ENCODE results near the gene SLC16A13.

Gene SLC16A13

GRCh38 chr17:7067198-7067597, 31.4 kb downstream of the SLC16A13 start:
- DNase-seq (ENCODE audit: extremely low spot score) = no peak
- CTCF ChIA-PET = no interaction called here
- no peak for TF ChIP-seq SUZ12 (IDR thresholded peaks at IDR 0.05)
- TF ChIP-seq, protein P1, sequence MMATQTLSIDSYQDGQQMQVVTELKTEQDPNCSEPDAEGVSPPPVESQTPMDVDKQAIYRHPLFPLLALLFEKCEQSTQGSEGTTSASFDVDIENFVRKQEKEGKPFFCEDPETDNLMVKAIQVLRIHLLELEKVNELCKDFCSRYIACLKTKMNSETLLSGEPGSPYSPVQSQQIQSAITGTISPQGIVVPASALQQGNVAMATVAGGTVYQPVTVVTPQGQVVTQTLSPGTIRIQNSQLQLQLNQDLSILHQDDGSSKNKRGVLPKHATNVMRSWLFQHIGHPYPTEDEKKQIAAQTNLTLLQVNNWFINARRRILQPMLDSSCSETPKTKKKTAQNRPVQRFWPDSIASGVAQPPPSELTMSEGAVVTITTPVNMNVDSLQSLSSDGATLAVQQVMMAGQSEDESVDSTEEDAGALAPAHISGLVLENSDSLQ (IDR thresholded peaks at IDR 0.05) = no peak
- no peak for TF ChIP-seq CTBP1 (IDR thresholded peaks at IDR 0.05; ENCODE audit: borderline replicate concordance)
- TF ChIP-seq ELF4 (IDR thresholded peaks at IDR 0.05) = no peak
- no peak for TF ChIP-seq SP1 (IDR thresholded peaks at IDR 0.05)
- no peak for TF ChIP-seq FOXK2 (IDR thresholded peaks at IDR 0.05)
- TF ChIP-seq HDGF (IDR thresholded peaks at IDR 0.05; ENCODE audit: borderline replicate concordance) = no peak
- no peak for TF ChIP-seq ARNT (IDR thresholded peaks at IDR 0.05)
- no peak for TF ChIP-seq BHLHE40 (IDR thresholded peaks at IDR 0.05; ENCODE audit: borderline replicate concordance)
- TF ChIP-seq TARDBP (IDR thresholded peaks at IDR 0.05) = no peak
- no peak for TF ChIP-seq L3MBTL2 (conservative IDR thresholded peaks at IDR 0.05)
- no peak for TF ChIP-seq NFRKB (IDR thresholded peaks at IDR 0.05)
- no peak for TF ChIP-seq FOXM1 (IDR thresholded peaks at IDR 0.05; ENCODE audit: borderline replicate concordance)
- TF ChIP-seq LEF1 (IDR thresholded peaks at IDR 0.05; ENCODE audit: borderline replicate concordance) = no peak
- POLR2A ChIA-PET = no interaction called here

- ChIA-PET CTCF (no interaction called here), POLR2A (no interaction called here)
- DNase-seq (ENCODE audit: extremely low spot score) = no peak
- TF ChIP-seq FOXA1 (IDR thresholded peaks at IDR 0.05) = no peak
- TF ChIP-seq ZNF384 (IDR thresholded peaks at IDR 0.05) = no peak
- no peak for TF ChIP-seq LEF1 (IDR thresholded peaks at IDR 0.05; ENCODE audit: borderline replicate concordance)
- no peak for TF ChIP-seq ARNT (IDR thresholded peaks at IDR 0.05)
- TF ChIP-seq L3MBTL2 (conservative IDR thresholded peaks at IDR 0.05) = no peak
- no peak for TF ChIP-seq SP1 (IDR thresholded peaks at IDR 0.05)
- TF ChIP-seq BHLHE40 (IDR thresholded peaks at IDR 0.05; ENCODE audit: borderline replicate concordance) = no peak
- no peak for TF ChIP-seq ELF4 (IDR thresholded peaks at IDR 0.05)
- TF ChIP-seq, protein P1 (IDR thresholded peaks at IDR 0.05) = no peak
- no peak for TF ChIP-seq CTBP1 (IDR thresholded peaks at IDR 0.05; ENCODE audit: borderline replicate concordance)
- TF ChIP-seq FOXK2 (IDR thresholded peaks at IDR 0.05) = no peak
- no peak for TF ChIP-seq HDGF (IDR thresholded peaks at IDR 0.05; ENCODE audit: borderline replicate concordance)
- no peak for TF ChIP-seq TARDBP (IDR thresholded peaks at IDR 0.05)
- no peak for TF ChIP-seq NFRKB (IDR thresholded peaks at IDR 0.05)
- no peak for TF ChIP-seq SUZ12 (IDR thresholded peaks at IDR 0.05)
- TF ChIP-seq FOXM1 (IDR thresholded peaks at IDR 0.05; ENCODE audit: borderline replicate concordance) = no peak
Observed at GRCh38 chr17:7068268-7068667, 32.5 kb downstream of the SLC16A13 start.

- no peak for TF ChIP-seq ARNT (IDR thresholded peaks at IDR 0.05)
- TF ChIP-seq L3MBTL2 (conservative IDR thresholded peaks at IDR 0.05) = no peak
- no peak for TF ChIP-seq SUZ12 (IDR thresholded peaks at IDR 0.05)
- no peak for TF ChIP-seq NFRKB (IDR thresholded peaks at IDR 0.05)
- TF ChIP-seq TARDBP (IDR thresholded peaks at IDR 0.05) = no peak
- no peak for TF ChIP-seq LEF1 (IDR thresholded peaks at IDR 0.05; ENCODE audit: borderline replicate concordance)
- no peak for TF ChIP-seq FOXK2 (IDR thresholded peaks at IDR 0.05)
- no peak for TF ChIP-seq BHLHE40 (IDR thresholded peaks at IDR 0.05; ENCODE audit: borderline replicate concordance)
- no peak for TF ChIP-seq ELF4 (IDR thresholded peaks at IDR 0.05)
- TF ChIP-seq, protein P1 (IDR thresholded peaks at IDR 0.05) = no peak
- no peak for TF ChIP-seq HDGF (IDR thresholded peaks at IDR 0.05; ENCODE audit: borderline replicate concordance)
- TF ChIP-seq CTBP1 (IDR thresholded peaks at IDR 0.05; ENCODE audit: borderline replicate concordance) = no peak
- TF ChIP-seq FOXM1 (IDR thresholded peaks at IDR 0.05; ENCODE audit: borderline replicate concordance) = no peak
- no peak for TF ChIP-seq FOXA1 (IDR thresholded peaks at IDR 0.05)
- TF ChIP-seq ZNF384 (IDR thresholded peaks at IDR 0.05) = no peak
- TF ChIP-seq SP1 (IDR thresholded peaks at IDR 0.05) = no peak
- POLR2A ChIA-PET = no interaction called here
- no peak for DNase-seq (ENCODE audit: extremely low spot score)
- CTCF ChIA-PET = no interaction called here
Observed at GRCh38 chr17:7070712-7071111, 34.9 kb downstream of the SLC16A13 start.

DNA sequence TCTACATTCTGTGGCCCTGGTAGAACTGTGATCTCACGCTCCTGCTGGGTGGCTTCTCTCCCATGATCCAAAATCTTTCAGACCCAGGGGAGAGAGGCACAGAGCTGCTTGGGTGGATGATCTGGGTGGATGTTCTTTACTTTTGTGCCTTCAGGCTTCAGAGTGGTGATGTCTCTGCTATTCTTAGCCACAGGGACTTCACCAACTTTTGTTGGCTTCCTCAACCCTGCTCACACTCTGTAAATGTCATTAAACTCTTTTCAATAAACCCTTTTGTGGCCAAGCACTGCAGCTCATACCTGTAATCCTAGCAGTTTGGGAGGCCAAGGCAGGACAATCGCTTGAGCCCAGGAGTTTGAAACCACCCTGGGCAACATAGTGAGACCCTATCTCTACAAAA, 36.6 kb downstream of the SLC16A13 start:
- ChIA-PET POLR2A (no interaction called here), CTCF (interaction anchor here (0.6 kb wide), 1 partner anchor 115 kb away, joined by 3 read pairs; no protein-coding TSS in a partner anchor)
- TF ChIP-seq SP1 (IDR thresholded peaks at IDR 0.05) (no peak), HDGF (IDR thresholded peaks at IDR 0.05; ENCODE audit: borderline replicate concordance) (no peak), TARDBP (IDR thresholded peaks at IDR 0.05) (no peak), BHLHE40 (IDR thresholded peaks at IDR 0.05; ENCODE audit: borderline replicate concordance) (no peak), ELF4 (IDR thresholded peaks at IDR 0.05) (no peak), LEF1 (IDR thresholded peaks at IDR 0.05; ENCODE audit: borderline replicate concordance) (no peak), SUZ12 (IDR thresholded peaks at IDR 0.05) (no peak), L3MBTL2 (conservative IDR thresholded peaks at IDR 0.05) (no peak), ZNF384 (IDR thresholded peaks at IDR 0.05) (no peak), FOXM1 (IDR thresholded peaks at IDR 0.05; ENCODE audit: borderline replicate concordance) (no peak), ARNT (IDR thresholded peaks at IDR 0.05) (no peak), CTBP1 (IDR thresholded peaks at IDR 0.05; ENCODE audit: borderline replicate concordance) (no peak), FOXK2 (IDR thresholded peaks at IDR 0.05) (no peak), FOXA1 (IDR thresholded peaks at IDR 0.05) (no peak), NFRKB (IDR thresholded peaks at IDR 0.05) (no peak)
- TF ChIP-seq, protein P1 (IDR thresholded peaks at IDR 0.05) = no peak
- no peak for DNase-seq (ENCODE audit: extremely low spot score)

DNA sequence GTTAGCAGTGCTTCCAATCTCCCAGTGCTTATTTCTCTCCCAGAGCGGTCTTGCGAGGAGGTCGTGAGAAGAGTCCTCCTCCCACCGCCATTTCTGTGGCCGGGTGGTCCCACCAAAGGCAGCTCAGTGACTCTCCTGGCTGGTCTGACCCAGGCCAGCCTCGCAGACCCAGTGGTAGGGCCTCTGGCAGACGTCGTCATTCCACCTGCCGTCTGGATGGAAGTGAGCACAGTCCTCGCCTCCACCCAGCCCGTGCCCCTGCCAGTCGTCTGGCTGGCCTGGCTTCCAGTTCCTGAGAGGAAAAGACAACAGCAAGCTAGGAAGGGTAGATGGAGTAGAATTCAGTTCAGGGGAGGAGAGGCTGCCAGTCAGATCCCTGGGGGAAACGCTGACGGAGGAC, 39.1 kb downstream of the SLC16A13 start:
- CTCF ChIA-PET = no interaction called here
- POLR2A ChIA-PET = interaction anchor here (1.3 kb wide), 1 partner anchor 9 kb away, joined by 4 read pairs; no protein-coding TSS in a partner anchor
- TF ChIP-seq SUZ12 (IDR thresholded peaks at IDR 0.05) (no peak), LEF1 (IDR thresholded peaks at IDR 0.05; ENCODE audit: borderline replicate concordance) (no peak), TARDBP (IDR thresholded peaks at IDR 0.05) (no peak), FOXA1 (IDR thresholded peaks at IDR 0.05) (no peak), CTBP1 (IDR thresholded peaks at IDR 0.05; ENCODE audit: borderline replicate concordance) (no peak), SP1 (IDR thresholded peaks at IDR 0.05) (no peak), FOXK2 (IDR thresholded peaks at IDR 0.05) (no peak), L3MBTL2 (conservative IDR thresholded peaks at IDR 0.05) (no peak), BHLHE40 (IDR thresholded peaks at IDR 0.05; ENCODE audit: borderline replicate concordance) (no peak), HDGF (IDR thresholded peaks at IDR 0.05; ENCODE audit: borderline replicate concordance) (no peak), NFRKB (IDR thresholded peaks at IDR 0.05) (no peak), ELF4 (IDR thresholded peaks at IDR 0.05) (no peak), ZNF384 (IDR thresholded peaks at IDR 0.05) (no peak)
- TF ChIP-seq, protein P1 (IDR thresholded peaks at IDR 0.05) = no peak
- DNase-seq (ENCODE audit: extremely low spot score) = no peak
